GM19372 (cell line): Measurements from ENCODE around the gene FARP1.

ENCODE experiments used
- ATAC-seq: cut with Tn5 transposase; IDR thresholded peaks from one replicate; pipeline ENCODE4 v1.9.1; 2021; ENCODE audit warnings: mild to moderate bottlenecking, low read depth, moderate library complexity; ENCODE audit not compliant: unreplicated experiment

FARP1 gene

GRCh38 chr13:98374750-98375149 is 231.9 kb downstream of the FARP1 start:
- no peak for ATAC-seq

GRCh38 chr13:98377635-98378378 is 234.9 kb downstream of the FARP1 start:
- ATAC-seq: no peak

- no peak for ATAC-seq
These were observed 241.8 kb downstream of the FARP1 start for GRCh38 chr13:98384739-98385138.

- ATAC-seq: no peak
These were observed 242.7 kb downstream of the FARP1 start for GRCh38 chr13:98385606-98386005.

- no peak for ATAC-seq
These were observed 243.7 kb downstream of the FARP1 start for GRCh38 chr13:98386637-98387036.

GRCh38 chr13:98389319-98389718 is 246.4 kb downstream of the FARP1 start:
- no peak for ATAC-seq

GRCh38 chr13:98390086-98390715 is 247.3 kb downstream of the FARP1 start:
- ATAC-seq: no peak

GRCh38 chr13:98393873-98394272 is 251.0 kb downstream of the FARP1 start:
- no peak for ATAC-seq

- no peak for ATAC-seq
These were observed 252.1 kb downstream of the FARP1 start for GRCh38 chr13:98394820-98395510.

GRCh38 chr13:98396071-98396710 is 253.3 kb downstream of the FARP1 start:
- ATAC-seq: no peak

- ATAC-seq: no peak
These were observed 254.3 kb downstream of the FARP1 start for GRCh38 chr13:98397221-98397620.

- ATAC-seq: no peak
These were observed 255.0 kb downstream of the FARP1 start for GRCh38 chr13:98397861-98398260.

- no peak for ATAC-seq
These were observed 255.7 kb downstream of the FARP1 start for GRCh38 chr13:98398581-98398980.

- no peak for ATAC-seq
These were observed 256.9 kb downstream of the FARP1 start for GRCh38 chr13:98399756-98400155.

- ATAC-seq: no peak
These were observed 259.0 kb downstream of the FARP1 start for GRCh38 chr13:98401934-98402333.

GRCh38 chr13:98403076-98403475 is 260.2 kb downstream of the FARP1 start:
- ATAC-seq: no peak

GRCh38 chr13:98405107-98405571 is 262.2 kb downstream of the FARP1 start:
- ATAC-seq: no peak

- no peak for ATAC-seq
These were observed 262.9 kb downstream of the FARP1 start for GRCh38 chr13:98405690-98406344.

GRCh38 chr13:98406427-98406826 is 263.5 kb downstream of the FARP1 start:
- no peak for ATAC-seq

- no peak for ATAC-seq
These were observed 264.1 kb downstream of the FARP1 start for GRCh38 chr13:98406971-98407370.
